NCI-H526 treated with DMSO at 0.1 percent for 48 hours (cell line): ENCODE measurements around the gene TBX20.
"Not testable (repeated sequence)": the region's sequence is repeated elsewhere in the genome, so short reads cannot be mapped to it uniquely, and the experiment has no call there.

Experiments
- DNase-seq: peaks from one replicate; lab custom pipeline; 2025; lab: John Stamatoyannopoulos, UW

TBX20 gene

DNA sequence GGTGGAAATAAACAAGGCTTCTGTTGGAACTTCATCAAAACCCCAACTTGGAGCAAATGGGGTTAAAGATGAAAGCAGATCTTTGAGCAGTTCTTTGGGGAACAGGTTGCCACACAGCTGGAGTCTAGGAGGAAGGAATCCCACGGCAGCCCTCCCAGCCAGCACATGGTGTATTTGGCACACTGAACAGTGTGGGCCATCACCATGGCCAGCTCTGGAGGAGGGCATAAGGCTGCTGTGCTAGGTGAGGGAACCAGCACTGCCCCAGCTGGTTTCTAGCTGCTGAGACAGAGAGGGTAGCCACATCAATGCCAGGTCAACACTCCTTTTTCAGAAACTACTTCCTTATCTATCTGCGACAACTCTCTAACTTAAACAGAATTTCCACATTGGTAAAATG, 33.7 kb downstream of the TBX20 start:
- DNase-seq, result not testable (repeated sequence)

- not testable (repeated sequence) for DNase-seq
These were observed 37.9 kb downstream of the TBX20 start for GRCh38 chr7:35216033-35216432.

GRCh38 chr7:35215063-35215462, 38.8 kb downstream of the TBX20 start:
- not testable (repeated sequence) for DNase-seq

- DNase-seq, result not testable (repeated sequence)
These were observed 47.0 kb downstream of the TBX20 start for GRCh38 chr7:35206924-35207323.

DNA sequence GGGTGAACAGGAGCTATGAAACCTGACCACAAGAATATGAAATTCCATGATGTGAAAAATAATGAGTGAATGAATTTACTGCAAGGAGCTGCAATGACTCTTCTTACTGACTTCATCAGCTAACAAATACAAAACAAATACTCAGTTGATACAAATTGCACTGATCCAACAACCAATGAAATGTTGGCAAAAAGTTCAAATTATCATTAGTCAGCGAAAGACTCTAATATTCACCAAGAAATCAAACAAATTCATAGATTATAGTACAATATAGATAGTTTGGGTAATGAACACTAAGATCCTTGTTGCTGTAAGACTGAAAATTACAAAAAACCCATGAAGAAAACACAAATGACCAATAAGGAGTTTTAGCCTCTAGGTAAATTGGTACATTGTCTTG, 49.0 kb downstream of the TBX20 start:
- DNase-seq, result not testable (repeated sequence)

DNA sequence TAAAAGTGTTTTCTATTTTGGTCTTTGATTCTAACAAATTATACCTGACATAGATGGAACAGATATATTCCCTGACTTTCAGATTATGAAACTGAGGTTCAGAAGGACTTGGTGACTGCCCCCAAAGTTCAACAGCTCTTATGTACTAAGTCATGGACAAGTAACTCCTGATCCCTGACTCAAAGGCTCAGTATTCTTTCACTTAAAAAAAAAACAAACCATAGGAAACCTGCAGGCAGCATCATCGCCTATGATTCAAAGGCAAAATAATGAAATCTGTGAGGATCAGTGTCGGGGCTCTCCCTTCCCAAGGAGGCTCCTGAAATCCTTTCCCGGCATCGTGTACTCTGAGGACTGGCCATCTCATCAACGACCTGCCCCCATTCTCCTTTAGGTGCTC, 49.9 kb downstream of the TBX20 start:
- DNase-seq, result not testable (repeated sequence)

DNA sequence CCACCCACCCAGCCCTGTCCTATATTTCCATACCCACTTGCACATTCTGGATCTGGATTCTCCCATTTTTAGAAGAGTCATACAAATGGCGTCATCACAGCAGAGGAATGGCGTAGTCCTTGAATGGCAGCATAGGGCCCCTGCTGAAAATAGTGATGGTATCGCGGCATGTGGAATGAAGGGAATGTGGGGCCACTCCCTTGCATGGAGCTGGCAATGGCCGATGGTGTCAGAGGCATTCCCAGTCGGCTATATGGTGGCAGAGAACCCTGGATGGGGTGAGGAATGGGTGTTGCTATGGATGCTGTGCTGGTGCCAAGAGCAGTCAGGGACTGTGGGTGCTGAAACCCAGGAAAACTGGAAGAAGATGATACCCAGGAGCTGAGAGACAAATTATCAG, 51.5 kb downstream of the TBX20 start:
- not testable (repeated sequence) for DNase-seq

DNA sequence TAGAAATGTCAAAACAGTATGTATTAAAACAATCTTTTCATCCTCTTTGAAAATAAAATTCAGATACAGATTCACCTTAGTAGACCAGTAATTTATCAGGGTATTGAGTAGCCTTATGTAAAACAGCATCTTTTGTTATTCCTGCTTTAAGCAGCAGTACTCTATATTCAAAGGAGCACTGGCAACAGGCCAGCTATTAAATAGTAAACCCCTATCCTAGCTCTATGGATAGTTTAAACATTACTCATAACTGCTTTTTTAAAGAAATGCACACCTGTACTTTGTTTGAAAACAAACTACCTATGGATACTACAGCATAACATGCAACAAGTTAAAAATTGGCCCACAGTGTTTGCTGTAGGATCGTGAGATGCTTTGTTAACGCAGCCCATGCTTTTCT, 53.7 kb downstream of the TBX20 start:
- DNase-seq, result not testable (repeated sequence)

DNA sequence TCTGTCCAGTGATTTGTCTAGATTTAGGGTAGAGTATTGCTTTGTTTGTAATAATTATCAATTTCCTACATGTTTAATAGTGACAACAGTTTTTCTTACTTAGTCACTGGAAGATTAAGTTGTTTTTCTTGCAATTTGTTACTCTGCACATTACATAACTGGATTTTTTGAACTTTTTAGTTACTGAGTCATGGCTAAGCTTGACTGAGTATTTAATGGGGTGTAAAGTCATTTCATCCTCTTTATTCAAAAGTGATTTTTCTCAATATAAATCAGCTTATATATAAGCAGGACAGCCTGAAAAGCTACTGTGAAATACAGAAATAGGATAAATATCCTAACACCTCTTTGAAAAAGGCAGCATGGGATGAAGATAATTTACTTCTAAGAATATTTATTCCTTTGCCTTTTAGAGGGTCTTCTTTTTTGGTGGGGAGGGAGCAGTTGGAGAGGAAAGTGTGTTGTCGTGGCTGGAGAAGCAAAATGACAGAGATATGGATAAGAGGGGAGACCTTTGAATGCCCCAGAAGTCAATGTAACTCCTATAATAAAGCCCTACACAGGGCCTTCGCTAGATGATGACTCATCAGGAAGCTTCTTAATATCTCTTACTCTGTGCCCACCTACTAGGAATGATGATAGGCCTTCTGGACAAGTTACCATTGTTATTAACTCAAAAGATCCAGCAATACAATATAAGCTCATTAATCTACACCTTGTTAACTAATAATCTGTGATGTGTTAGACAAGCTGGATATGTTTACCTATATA, 55.3 kb downstream of the TBX20 start:
- DNase-seq, result not testable (repeated sequence)

DNA sequence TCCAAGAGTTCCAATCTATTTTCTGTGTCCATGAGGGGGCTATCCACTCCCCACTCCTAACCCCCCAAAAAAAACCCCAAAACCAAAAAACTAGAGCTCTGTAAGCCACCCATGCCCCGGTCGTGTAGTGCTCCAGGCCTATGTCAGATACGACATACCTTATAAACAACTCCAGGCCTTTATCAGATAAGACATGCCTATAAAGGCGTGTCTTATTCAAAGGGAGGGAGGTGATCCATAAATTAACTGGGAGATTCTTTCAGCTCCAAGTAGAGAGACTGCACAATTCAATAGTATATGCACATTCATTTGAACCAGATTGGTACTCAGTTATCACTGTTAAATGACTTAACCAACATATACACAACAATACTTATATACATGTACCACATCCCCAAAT, 62.3 kb downstream of the TBX20 start:
- not testable (repeated sequence) for DNase-seq

DNA sequence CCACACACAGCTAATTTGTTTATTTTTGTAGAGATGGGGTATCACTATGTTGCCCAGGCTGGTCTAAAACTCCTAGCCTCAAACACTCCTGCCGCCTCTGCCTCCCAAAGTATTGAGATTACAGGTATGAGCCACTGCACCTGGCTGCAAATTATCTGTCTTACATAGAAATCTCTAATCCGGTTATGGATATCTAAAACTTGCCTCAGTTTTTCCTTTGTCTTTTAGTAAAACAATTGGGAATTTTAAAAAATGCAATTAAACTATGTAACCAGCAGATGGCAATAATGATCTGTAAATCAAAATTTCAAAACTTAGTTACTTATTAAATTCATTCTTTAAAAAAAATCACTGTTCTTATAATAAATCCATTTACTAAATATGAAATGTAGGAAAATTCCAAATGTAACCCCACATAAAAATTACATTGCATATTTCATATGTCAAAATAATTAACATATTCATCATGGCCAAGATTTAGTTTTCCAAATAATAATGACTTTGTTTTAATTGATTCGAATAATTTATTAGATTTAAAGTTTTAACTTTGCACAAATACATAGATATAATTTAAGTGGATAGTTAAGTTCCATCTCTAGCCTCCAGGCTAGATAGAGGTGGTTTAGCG, 63.6 kb downstream of the TBX20 start:
- not testable (repeated sequence) for DNase-seq

DNA sequence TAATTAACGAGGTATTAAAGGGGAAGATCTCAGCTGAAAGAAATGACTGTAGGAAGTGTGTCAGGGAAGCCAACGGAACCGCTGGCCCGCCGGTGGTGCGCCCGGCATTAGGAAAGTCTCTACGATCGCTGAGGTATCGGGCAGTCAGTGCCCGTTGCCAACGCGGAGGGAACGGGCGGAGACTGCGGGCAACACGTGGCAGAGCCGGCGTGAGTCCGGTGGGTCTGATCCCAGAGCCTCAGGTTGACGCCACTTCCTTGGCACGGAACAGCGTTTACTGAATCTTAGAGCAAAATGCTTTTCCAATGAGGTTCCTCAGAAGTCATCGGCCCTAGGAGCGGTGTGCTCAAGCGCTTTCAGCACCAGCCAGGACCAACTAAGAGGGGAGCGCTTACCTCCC, 67.1 kb downstream of the TBX20 start:
- not testable (repeated sequence) for DNase-seq

DNA sequence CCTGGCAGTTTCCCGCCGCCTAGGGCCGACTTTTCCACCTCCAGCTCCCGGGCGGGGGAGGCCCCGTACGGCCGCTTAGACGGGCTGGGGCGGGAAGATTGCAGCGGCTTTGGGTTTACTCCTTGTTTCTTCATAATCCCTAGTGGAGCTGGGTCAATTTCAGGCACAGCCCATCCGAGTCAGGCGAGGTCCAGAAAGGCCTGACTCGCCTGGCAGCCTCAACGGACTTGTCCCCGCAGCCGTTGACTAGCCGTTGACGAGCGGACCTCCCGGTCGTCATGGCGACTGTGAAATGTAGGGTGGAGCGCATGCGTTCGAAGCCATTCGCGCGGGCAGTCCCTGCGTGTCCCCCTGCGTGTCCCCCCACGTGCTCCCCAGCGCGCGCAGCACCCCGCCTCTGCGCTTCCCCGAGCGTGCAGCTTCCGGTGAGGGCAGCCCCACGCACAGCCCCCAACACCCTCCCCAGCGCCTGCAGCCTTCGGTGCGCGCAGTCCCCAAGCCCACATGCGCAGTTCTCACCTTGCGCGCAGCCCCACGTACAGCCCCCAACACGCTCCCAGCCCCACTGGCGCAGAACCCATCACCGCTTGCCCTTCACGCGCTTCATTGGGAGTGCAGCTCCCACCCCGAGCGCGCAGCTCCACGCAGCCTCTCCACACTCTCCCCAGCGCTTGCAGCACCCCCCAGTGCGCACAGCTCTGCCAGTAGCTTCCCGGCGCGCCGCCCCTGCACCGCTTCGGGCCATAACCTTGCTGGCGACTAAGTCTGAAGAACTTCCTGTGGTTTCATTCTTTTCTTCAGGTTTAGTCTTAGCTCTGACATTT, 67.8 kb downstream of the TBX20 start:
- DNase-seq, result peak; percentile 61

GRCh38 chr7:35185578-35185907, 68.4 kb downstream of the TBX20 start:
- not testable (repeated sequence) for DNase-seq

GRCh38 chr7:35184961-35185360, 68.9 kb downstream of the TBX20 start:
- DNase-seq, result not testable (repeated sequence)

GRCh38 chr7:35183873-35184503, 69.9 kb downstream of the TBX20 start:
- peak; percentile 49 for DNase-seq

DNA sequence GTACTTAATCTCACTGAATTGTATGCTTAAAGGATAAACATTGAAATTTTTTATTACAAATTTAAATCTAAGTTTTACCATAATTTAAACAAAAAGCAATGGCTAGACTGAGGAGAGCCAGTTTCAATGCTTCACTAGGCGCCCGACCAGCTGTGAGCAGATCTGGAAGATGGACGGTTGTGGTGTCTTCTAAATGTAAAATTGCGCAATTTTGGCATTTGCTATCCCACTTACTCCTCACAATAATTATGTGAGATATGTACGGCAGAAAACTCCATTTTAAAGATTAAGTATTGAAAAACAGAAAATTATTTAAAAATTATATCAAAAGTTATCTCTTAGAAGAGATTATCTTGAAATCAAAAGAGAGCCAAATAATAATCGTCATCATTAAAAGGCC, 73.2 kb downstream of the TBX20 start:
- DNase-seq, result not testable (repeated sequence)

GRCh38 chr7:35173176-35173575, 80.7 kb downstream of the TBX20 start:
- DNase-seq, result not testable (repeated sequence)

GRCh38 chr7:35172131-35172530, 81.8 kb downstream of the TBX20 start:
- not testable (repeated sequence) for DNase-seq

DNA sequence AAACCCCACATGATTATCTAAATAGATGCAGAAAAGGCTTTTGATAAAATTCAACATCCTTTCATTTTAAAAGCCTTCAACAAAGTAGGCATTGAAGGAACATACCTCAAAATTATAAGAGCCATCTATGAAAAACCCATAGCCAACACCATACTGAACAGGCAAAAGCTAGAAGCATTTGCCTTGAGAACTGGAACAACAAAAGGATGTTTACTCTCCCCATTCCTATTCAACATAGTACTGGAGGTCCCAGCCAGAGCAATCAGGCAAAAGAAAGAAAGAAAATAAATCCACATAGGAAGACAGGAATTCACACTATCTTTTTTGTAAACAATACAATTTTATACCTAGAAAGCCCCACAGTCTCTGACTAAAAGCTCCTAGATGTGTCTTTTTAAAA, 86.2 kb downstream of the TBX20 start:
- DNase-seq, result not testable (repeated sequence)

DNA sequence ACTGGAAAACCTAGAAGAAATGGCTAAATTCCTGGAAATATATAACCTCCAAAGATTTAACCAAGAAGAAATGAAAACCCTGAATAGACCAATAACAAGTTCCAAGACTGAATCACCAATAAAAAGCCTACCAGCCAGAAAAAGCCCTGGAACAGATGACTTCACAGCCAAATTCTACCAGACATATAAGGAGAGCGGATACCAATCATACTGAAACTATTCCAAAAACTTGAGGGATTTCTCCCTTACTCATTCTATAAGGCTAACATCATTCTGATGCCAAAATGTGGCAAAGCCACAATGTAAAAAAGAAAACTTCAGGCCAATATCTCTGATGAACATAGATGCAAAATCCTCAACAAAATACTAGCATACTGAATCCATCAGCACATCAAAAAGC, 86.7 kb downstream of the TBX20 start:
- not testable (repeated sequence) for DNase-seq

- not testable (repeated sequence) for DNase-seq
These were observed 92.7 kb downstream of the TBX20 start for GRCh38 chr7:35161059-35161740.
